Ovary (tissue), 3 donors: ENCODE data around the gene PHACTR1.

Source experiments
- POLR2A ChIP-seq: fragments of 450-650 bp; IDR thresholded peaks from one replicate; pipeline ENCODE4 v1.6.1; 2017; ENCODE audit warnings: antibody characterized with exemption, mild to moderate bottlenecking, moderate library complexity
- TF ChIP-seq, protein P1 (sequence below), 3 donors: fragments of 450-650 bp in 2 of 3; fragments of 200-600 bp in 1 of 3; IDR thresholded peaks; one replicate each; pipeline versions ENCODE4 v1.5.1 to v1.8.0; 2016 to 2022; ENCODE audit warnings: antibody characterized with exemption in 3 of 3, mild to moderate bottlenecking in 1 of 3
- donor health status: DM: no; HTN: no; CAD: no.

DNA sequence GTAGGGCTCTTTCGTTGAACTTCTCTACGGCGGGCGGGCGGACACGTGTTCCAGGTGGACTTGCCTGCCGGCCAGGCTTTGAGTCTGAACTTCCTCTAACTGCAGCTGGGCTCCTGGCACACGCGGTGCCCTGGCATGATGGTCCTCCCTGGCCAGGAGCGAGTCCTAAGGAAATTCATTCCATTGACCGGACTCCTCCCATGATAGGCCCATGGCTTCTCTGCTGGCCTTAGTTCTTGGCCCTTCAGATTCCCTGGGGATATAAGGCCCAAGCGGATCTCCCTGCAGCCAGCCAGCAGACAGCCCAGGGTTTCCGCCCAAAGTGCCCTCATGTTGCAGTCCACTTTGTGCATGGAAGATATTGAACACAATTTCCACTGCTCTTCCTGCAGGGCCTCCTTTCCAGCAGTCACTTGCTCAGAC, 572.4 kb downstream of the PHACTR1 start:
- TF ChIP-seq, protein P1, sequence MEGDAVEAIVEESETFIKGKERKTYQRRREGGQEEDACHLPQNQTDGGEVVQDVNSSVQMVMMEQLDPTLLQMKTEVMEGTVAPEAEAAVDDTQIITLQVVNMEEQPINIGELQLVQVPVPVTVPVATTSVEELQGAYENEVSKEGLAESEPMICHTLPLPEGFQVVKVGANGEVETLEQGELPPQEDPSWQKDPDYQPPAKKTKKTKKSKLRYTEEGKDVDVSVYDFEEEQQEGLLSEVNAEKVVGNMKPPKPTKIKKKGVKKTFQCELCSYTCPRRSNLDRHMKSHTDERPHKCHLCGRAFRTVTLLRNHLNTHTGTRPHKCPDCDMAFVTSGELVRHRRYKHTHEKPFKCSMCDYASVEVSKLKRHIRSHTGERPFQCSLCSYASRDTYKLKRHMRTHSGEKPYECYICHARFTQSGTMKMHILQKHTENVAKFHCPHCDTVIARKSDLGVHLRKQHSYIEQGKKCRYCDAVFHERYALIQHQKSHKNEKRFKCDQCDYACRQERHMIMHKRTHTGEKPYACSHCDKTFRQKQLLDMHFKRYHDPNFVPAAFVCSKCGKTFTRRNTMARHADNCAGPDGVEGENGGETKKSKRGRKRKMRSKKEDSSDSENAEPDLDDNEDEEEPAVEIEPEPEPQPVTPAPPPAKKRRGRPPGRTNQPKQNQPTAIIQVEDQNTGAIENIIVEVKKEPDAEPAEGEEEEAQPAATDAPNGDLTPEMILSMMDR (IDR thresholded peaks at IDR 0.05), result no peak
- no peak for TF ChIP-seq POLR2A
